ENCODE measurements around the gene CLCN5.
"Not testable (repeated sequence)": the region's sequence is repeated elsewhere in the genome, so short reads cannot be mapped to it uniquely, and the experiment has no call there.

Gene CLCN5

GRCh38 chrX:49996474-49996873 is 74.1 kb downstream of the CLCN5 start:
- DNase-seq (ENCODE audit: low read depth) = no peak

- no peak for DNase-seq (ENCODE audit: low read depth)
Measured at GRCh38 chrX:49999087-49999486, 76.7 kb downstream of the CLCN5 start.

GRCh38 chrX:50000937-50001542 is 78.6 kb downstream of the CLCN5 start:
- no peak for DNase-seq (ENCODE audit: low read depth)

GRCh38 chrX:50002067-50002714 is 79.8 kb downstream of the CLCN5 start:
- DNase-seq (ENCODE audit: low read depth) = no peak

- DNase-seq (ENCODE audit: low read depth) = no peak
Measured at GRCh38 chrX:50003467-50003866, 81.1 kb downstream of the CLCN5 start.

GRCh38 chrX:50003927-50004326 is 81.5 kb downstream of the CLCN5 start:
- no peak for DNase-seq (ENCODE audit: low read depth)

- not testable (repeated sequence) for DNase-seq (ENCODE audit: low read depth)
Measured at GRCh38 chrX:50025591-50025990, 103.2 kb downstream of the CLCN5 start.

GRCh38 chrX:50035126-50035525 is 112.7 kb downstream of the CLCN5 start:
- no peak for DNase-seq (ENCODE audit: low read depth)

- DNase-seq (ENCODE audit: low read depth) = no peak
Measured at GRCh38 chrX:50036426-50036825, 114.0 kb downstream of the CLCN5 start.

- no peak for DNase-seq (ENCODE audit: low read depth)
Measured at GRCh38 chrX:50045823-50046222, 123.4 kb downstream of the CLCN5 start.

GRCh38 chrX:50049228-50049627 is 126.8 kb downstream of the CLCN5 start:
- no peak for DNase-seq (ENCODE audit: low read depth)

- no peak for DNase-seq (ENCODE audit: low read depth)
Measured at GRCh38 chrX:50054147-50054546, 131.8 kb downstream of the CLCN5 start.

GRCh38 chrX:50066318-50066937 is 144.0 kb downstream of the CLCN5 start:
- no peak for DNase-seq (ENCODE audit: low read depth)

- DNase-seq (ENCODE audit: low read depth) = no peak
Measured at GRCh38 chrX:50067435-50068284, 145.3 kb downstream of the CLCN5 start.

GRCh38 chrX:50068285-50068563 is 145.8 kb downstream of the CLCN5 start:
- no peak for DNase-seq (ENCODE audit: low read depth)

- no peak for DNase-seq (ENCODE audit: low read depth)
Measured at GRCh38 chrX:50068893-50069292, 146.5 kb downstream of the CLCN5 start.

- DNase-seq (ENCODE audit: low read depth) = no peak
Measured at GRCh38 chrX:50071494-50071893, 149.1 kb downstream of the CLCN5 start.

GRCh38 chrX:50072110-50072509 is 149.7 kb downstream of the CLCN5 start:
- no peak for DNase-seq (ENCODE audit: low read depth)

GRCh38 chrX:50073601-50074000 is 151.2 kb downstream of the CLCN5 start:
- DNase-seq (ENCODE audit: low read depth) = no peak

- DNase-seq (ENCODE audit: low read depth) = no peak
Measured at GRCh38 chrX:50075630-50076339, 153.4 kb downstream of the CLCN5 start.

GRCh38 chrX:50081282-50081889 is 159.0 kb downstream of the CLCN5 start:
- no peak for DNase-seq (ENCODE audit: low read depth)

GRCh38 chrX:50082741-50083140 is 160.3 kb downstream of the CLCN5 start:
- no peak for DNase-seq (ENCODE audit: low read depth)
